SK-N-SH (cell line): ENCODE data around the gene CACNA1F.

Experiments used
- CHD2 ChIP-seq: fragments of 150-350 bp; IDR thresholded peaks from 2 replicates; pipeline ENCODE4 v1.6.1; 2018; ENCODE audit warnings: low read length; ENCODE audit not compliant: partially characterized antibody
- CTCF ChIP-seq: fragments of 200-600 bp; sonication (generic); IDR thresholded peaks from 2 replicates; pipeline ENCODE4 v1.6.1; 2017; ENCODE audit warnings: antibody characterized with exemption, mild to moderate bottlenecking, moderate library complexity
- MAX ChIP-seq: IDR thresholded peaks from 2 replicates; pipeline ENCODE4 v1.4.0; 2012; ENCODE audit warnings: low read depth
- POLR2AphosphoS5 ChIP-seq: IDR thresholded peaks from 2 replicates; pipeline ENCODE4 v1.6.1; 2012; ENCODE audit warnings: low read depth, low read length
- SMC3 ChIP-seq: IDR thresholded peaks from 2 replicates; pipeline ENCODE4 v1.6.1; 2012; ENCODE audit warnings: low read depth, low read length, improper control_type of control experiment
- TCF12 ChIP-seq: IDR thresholded peaks from 2 replicates; pipeline ENCODE4 v1.4.0; 2012
- USF1 ChIP-seq: IDR thresholded peaks from 2 replicates; pipeline ENCODE4 v1.4.0; 2012; ENCODE audit warnings: low read depth, borderline replicate concordance
- USF2 ChIP-seq: fragments of 150-350 bp; IDR thresholded peaks from 2 replicates; pipeline ENCODE4 v1.6.1; 2017; ENCODE audit warnings: antibody characterized with exemption, low read length, low read depth, borderline replicate concordance
- ZBTB33 ChIP-seq: IDR thresholded peaks from 2 replicates; pipeline ENCODE4 v1.4.0; 2012; ENCODE audit warnings: low read depth, borderline replicate concordance

- TF ChIP-seq USF2 (no peak), ZBTB33 (no peak), CTCF (no peak), POLR2AphosphoS5 (peak; percentile 20; the same call in 1 of the 2 replicates), MAX (no peak), CHD2 (no peak), SMC3 (no peak), USF1 (no peak), TCF12 (no peak)
These were observed 36.7 kb upstream of the CACNA1F start, which contains the start of gene PPP1R3F for GRCh38 chrX:49269767-49270248.
